DOHH2 (cell line): Measurements from ENCODE around the gene ZBTB11.

Experiments
- EZH2phosphoT487 ChIP-seq: fragments of 200-600 bp; sonication (generic); IDR thresholded peaks from 2 replicates; pipeline ENCODE4 v1.6.1; 2017; ENCODE audit warnings: borderline replicate concordance, mild to moderate bottlenecking, antibody characterized with exemption, low read length, moderate library complexity, mixed read lengths
- TF ChIP-seq, protein P1 (sequence below): fragments of 200-600 bp; sonication (generic); IDR thresholded peaks from one replicate; pipeline ENCODE4 v1.5.1; 2014; ENCODE audit warnings: antibody characterized with exemption, mild to moderate bottlenecking, low read depth, low read length; ENCODE audit not compliant: poor library complexity, severe bottlenecking

DNA sequence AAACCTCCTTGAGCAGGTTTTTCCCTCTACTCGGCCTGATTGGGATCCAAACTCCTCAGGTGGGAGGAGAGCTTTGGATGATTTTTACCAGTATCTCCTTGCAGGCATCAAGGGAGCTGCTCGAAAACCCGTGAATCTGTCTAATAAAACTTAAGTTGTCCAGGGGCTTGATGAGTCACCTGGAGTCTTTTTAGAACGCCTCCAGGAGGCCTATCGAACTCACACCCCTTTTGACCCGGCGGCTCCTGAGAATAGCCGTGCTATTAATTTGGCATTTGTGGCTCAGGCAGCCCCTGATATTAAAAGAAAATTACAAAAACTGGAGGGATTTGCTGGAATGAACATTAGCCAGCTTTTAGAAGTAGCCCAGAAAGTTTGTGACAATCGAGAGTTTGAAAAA lies 41.6 kb downstream of the ZBTB11 start:
- TF ChIP-seq, protein P1, sequence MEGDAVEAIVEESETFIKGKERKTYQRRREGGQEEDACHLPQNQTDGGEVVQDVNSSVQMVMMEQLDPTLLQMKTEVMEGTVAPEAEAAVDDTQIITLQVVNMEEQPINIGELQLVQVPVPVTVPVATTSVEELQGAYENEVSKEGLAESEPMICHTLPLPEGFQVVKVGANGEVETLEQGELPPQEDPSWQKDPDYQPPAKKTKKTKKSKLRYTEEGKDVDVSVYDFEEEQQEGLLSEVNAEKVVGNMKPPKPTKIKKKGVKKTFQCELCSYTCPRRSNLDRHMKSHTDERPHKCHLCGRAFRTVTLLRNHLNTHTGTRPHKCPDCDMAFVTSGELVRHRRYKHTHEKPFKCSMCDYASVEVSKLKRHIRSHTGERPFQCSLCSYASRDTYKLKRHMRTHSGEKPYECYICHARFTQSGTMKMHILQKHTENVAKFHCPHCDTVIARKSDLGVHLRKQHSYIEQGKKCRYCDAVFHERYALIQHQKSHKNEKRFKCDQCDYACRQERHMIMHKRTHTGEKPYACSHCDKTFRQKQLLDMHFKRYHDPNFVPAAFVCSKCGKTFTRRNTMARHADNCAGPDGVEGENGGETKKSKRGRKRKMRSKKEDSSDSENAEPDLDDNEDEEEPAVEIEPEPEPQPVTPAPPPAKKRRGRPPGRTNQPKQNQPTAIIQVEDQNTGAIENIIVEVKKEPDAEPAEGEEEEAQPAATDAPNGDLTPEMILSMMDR: no peak
- TF ChIP-seq EZH2phosphoT487: no peak
